HG02759 (cell line): Measurements from ENCODE around the gene STEAP4.

Experiments
- ATAC-seq: cut with Tn5 transposase; IDR thresholded peaks from one replicate; pipeline ENCODE4 v1.9.1; 2021; ENCODE audit warnings: mild to moderate bottlenecking, moderate library complexity; ENCODE audit not compliant: unreplicated experiment

Gene STEAP4

GRCh38 chr7:88314061-88314491, 7.4 kb upstream of the STEAP4 start:
- ATAC-seq: no peak

GRCh38 chr7:88312061-88312663, 5.5 kb upstream of the STEAP4 start:
- no peak for ATAC-seq

- ATAC-seq: no peak
Observed at GRCh38 chr7:88311675-88312036, 5.0 kb upstream of the STEAP4 start.

GRCh38 chr7:88310956-88311674, 4.4 kb upstream of the STEAP4 start:
- ATAC-seq: no peak

- no peak for ATAC-seq
Observed at GRCh38 chr7:88309819-88310218, 3.1 kb upstream of the STEAP4 start.

- no peak for ATAC-seq
Observed at GRCh38 chr7:88307823-88308222, 1.1 kb upstream of the STEAP4 start.

- no peak for ATAC-seq
Observed at GRCh38 chr7:88307412-88307811, 718 bp upstream of the STEAP4 start.

GRCh38 chr7:88305044-88305443, 1.6 kb downstream of the STEAP4 start:
- no peak for ATAC-seq

- ATAC-seq: no peak
Observed at GRCh38 chr7:88302486-88302885, 4.2 kb downstream of the STEAP4 start.

GRCh38 chr7:88301924-88302323, 4.8 kb downstream of the STEAP4 start:
- no peak for ATAC-seq

- ATAC-seq: no peak
Observed at GRCh38 chr7:88300401-88300945, 6.2 kb downstream of the STEAP4 start.

- no peak for ATAC-seq
Observed at GRCh38 chr7:88299126-88299525, 7.6 kb downstream of the STEAP4 start.

- ATAC-seq: no peak
Observed at GRCh38 chr7:88293866-88294265, 12.8 kb downstream of the STEAP4 start.

GRCh38 chr7:88291398-88292173, 15.1 kb downstream of the STEAP4 start:
- ATAC-seq: no peak

- ATAC-seq: no peak
Observed at GRCh38 chr7:88290491-88290890, 16.2 kb downstream of the STEAP4 start.

GRCh38 chr7:88289564-88290025, 17.1 kb downstream of the STEAP4 start:
- no peak for ATAC-seq

- ATAC-seq: no peak
Observed at GRCh38 chr7:88281749-88282148, 24.9 kb downstream of the STEAP4 start.

- no peak for ATAC-seq
Observed at GRCh38 chr7:88280801-88281200, 25.9 kb downstream of the STEAP4 start.

- no peak for ATAC-seq
Observed at GRCh38 chr7:88279323-88279722, 27.4 kb downstream of the STEAP4 start.

- ATAC-seq: no peak
Observed at GRCh38 chr7:88278881-88279280, 27.8 kb downstream of the STEAP4 start.

- no peak for ATAC-seq
Observed at GRCh38 chr7:88276605-88277153, 30.0 kb downstream of the STEAP4 start.
